Cardiac muscle cell (in vitro differentiated cells and primary cell): ENCODE data around the gene MRPL2. TPM values are rescaled to one million over a fixed set of nuclear protein-coding genes. Genes with fewer than 3 reads are reported as not detected.

Source experiments
- DNase-seq, 2 donors: peaks; one replicate each; pipeline versions ENCODE4 v3.0.0 to v3.0.0-alpha.2; 2010 to 2017; ENCODE audit warnings: low read depth in 1 of 2, low spot score in 1 of 2
- H3K27ac ChIP-seq: fragments of 200-600 bp; sonication (generic); 2 replicates; pipeline ENCODE4 v1.5.1; 2016
- H3K27me3 ChIP-seq: fragments of 200-600 bp; sonication (generic); 2 replicates; pipeline ENCODE4 v1.6.0; 2016; ENCODE audit warnings: control low read depth
- H3K36me3 ChIP-seq: fragments of 200-600 bp; sonication (generic); 2 replicates; pipeline ENCODE4 v1.5.1; 2016; ENCODE audit warnings: control low read depth
- H3K4me1 ChIP-seq: fragments of 200-600 bp; sonication (generic); 2 replicates; pipeline ENCODE4 v1.8.1; 2017; ENCODE audit warnings: low read depth, mild to moderate bottlenecking, mixed run types
- H3K4me3 ChIP-seq: fragments of 200-600 bp; sonication (generic); 2 replicates; pipeline ENCODE4 v1.5.1; 2016; ENCODE audit warnings: mild to moderate bottlenecking
- H3K9me3 ChIP-seq: fragments of 200-600 bp; sonication (generic); 2 replicates; pipeline ENCODE4 v1.5.1; 2017; ENCODE audit warnings: low read depth, mild to moderate bottlenecking, control low read depth
- polyA plus RNA-seq: library from polyadenylated mRNA; unstranded; fragments of >200 nt; fragmentation: Nextera tagmentation; extraction: Ambion mirVana; gene quantifications from 2 replicates; pipeline ENCODE4 v1.2.1, GENCODE V29; 2016
- total RNA-seq: library from RNA; depleted of rRNA; stranded (reverse); fragments of >200 nt; gene quantifications from 2 replicates; pipeline ENCODE4 v1.2.3, GENCODE V29; 2016
- TF ChIP-seq, protein P1 (sequence below): IDR thresholded peaks from 2 replicates; pipeline ENCODE4 v1.5.1; 2012; ENCODE audit warnings: low read depth, mild to moderate bottlenecking, low read length

MRPL2 gene
- total and polyA plus RNA-seq, 2 experiments from 2014 or later, result 49.1 to 148 TPM

DNA sequence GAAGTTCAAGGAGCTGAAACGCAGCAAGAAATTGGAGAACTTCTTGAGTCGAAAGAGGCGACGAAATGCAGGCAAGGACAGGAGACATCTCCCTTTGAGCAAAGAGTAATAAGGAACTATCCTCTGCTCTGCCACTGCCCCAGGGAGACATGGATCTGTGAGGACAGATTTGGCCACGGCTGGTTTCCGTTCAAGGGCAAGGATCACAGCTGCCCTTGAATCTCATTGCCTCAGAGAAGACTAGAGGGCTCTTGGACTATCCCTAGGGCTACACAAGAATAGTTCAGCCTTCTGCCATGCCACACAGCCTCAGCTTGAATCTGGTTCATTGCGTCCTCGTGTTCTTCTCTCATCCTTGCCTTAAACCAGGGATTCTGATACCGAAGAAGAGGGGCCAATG, 30.1 kb downstream of the MRPL2 start:
- no peaks in the 10 kb centered on the region for H3K4me1 ChIP-seq
- no peaks in the 10 kb centered on the region for H3K9me3 ChIP-seq
- no peaks in the 10 kb centered on the region for H3K27me3 ChIP-seq
- no peak for DNase-seq
- TF ChIP-seq, protein P1, sequence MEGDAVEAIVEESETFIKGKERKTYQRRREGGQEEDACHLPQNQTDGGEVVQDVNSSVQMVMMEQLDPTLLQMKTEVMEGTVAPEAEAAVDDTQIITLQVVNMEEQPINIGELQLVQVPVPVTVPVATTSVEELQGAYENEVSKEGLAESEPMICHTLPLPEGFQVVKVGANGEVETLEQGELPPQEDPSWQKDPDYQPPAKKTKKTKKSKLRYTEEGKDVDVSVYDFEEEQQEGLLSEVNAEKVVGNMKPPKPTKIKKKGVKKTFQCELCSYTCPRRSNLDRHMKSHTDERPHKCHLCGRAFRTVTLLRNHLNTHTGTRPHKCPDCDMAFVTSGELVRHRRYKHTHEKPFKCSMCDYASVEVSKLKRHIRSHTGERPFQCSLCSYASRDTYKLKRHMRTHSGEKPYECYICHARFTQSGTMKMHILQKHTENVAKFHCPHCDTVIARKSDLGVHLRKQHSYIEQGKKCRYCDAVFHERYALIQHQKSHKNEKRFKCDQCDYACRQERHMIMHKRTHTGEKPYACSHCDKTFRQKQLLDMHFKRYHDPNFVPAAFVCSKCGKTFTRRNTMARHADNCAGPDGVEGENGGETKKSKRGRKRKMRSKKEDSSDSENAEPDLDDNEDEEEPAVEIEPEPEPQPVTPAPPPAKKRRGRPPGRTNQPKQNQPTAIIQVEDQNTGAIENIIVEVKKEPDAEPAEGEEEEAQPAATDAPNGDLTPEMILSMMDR, result no peak
- no peak overlapping the region for H3K27ac ChIP-seq
- no peak overlapping the region for H3K4me3 ChIP-seq
- H3K36me3 ChIP-seq, result peaks cover 50% of the 10 kb centered on the region

DNA sequence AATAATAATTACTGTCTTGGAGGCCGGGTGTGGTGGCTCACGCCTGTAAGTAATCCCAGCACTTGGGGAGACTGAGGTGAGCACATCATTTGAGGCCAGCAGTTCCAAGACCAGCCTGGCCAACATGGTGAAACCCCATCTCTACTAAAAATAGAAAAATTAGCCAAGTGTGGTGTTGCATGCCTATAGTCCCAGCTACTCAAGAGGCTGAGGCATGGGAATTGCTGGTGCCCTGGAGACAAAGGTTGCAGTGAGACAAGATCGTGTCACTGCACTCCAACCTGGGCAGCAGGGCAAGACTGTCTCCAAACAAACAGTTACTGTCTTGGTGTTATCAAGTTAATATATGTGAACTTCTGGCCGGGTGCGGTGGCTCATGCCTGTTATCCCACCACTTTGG, 32.9 kb downstream of the MRPL2 start:
- Histone ChIP-seq H3K27ac (no peak overlapping the region), H3K4me3 (no peak overlapping the region), H3K9me3 (no peaks in the 10 kb centered on the region), H3K4me1 (no peaks in the 10 kb centered on the region), H3K27me3 (no peaks in the 10 kb centered on the region), H3K36me3 (peaks cover 46% of the 10 kb centered on the region)
- no peak for DNase-seq
- TF ChIP-seq, protein P1, result no peak

DNA sequence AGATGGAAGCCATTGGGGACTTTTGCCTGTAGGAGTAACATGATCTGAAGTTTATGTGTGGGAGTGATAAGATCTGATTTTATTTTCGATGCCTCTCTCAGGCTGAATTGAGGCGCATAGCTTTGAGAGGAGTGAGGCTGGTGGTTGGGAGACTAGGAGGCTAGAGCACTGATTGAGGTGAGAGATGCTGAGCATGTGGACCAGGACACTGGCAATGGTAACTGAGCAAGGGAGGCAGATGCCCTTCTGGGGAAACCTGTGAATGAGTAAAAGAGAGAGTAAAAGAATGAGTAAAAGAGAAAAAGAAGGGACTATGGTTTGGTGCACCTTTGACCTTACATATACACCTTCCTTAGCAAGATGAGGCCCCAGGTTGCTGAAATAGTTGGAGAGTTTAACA, 34.8 kb downstream of the MRPL2 start:
- Histone ChIP-seq H3K27ac (no peak overlapping the region), H3K27me3 (no peaks in the 10 kb centered on the region), H3K36me3 (peaks cover 44% of the 10 kb centered on the region), H3K4me1 (peaks cover 3% of the 10 kb centered on the region), H3K4me3 (no peak overlapping the region), H3K9me3 (no peaks in the 10 kb centered on the region)
- TF ChIP-seq, protein P1, result no peak
- no peak for DNase-seq

DNA sequence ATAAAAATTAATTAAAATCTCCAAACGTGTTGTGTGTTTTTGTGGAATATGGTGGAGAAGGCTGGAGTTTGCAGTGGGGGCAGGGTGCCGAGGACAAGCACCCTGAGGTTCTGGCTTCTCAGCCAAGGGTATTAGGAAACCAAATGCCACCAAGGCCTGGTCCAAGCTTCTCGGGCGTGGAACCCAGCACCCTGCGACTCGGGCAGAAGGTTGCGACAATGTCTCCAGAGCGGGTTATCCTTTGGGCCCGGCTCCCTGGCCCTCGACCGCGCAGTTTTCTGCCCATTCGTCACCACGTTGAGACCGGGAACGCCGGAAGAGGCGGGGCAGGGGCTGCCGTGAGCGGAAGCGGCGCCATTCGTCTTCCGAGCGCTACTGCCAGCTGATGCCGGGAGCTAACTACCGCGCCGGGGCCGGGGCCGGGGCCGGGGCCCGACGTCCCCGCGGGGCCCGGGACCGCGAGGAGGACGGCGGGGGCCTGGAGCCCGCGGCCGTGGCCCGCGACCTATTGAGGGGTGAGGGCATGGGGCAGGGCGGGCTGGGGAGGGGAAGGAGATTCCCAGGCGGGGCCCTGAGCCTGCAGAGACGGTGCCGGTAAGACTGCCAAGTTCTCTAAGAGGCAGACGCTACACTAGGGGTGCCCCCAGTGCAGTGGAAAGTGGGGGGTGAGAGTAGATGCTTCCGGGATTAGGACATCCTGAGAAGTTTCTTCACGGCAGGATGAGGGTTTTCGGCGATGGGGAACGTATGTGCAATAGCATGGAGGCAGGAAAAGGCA, 37.8 kb downstream of the MRPL2 start, which contains the start of gene RRP36:
TSS of gene RRP36 (plus strand) at position 354 of the 778 bp plus-strand sequence. CDS start at position 386, 32 bp downstream.
- peak within 1 kb of the TSS; percentile 87 for H3K27ac ChIP-seq
- H3K36me3 ChIP-seq, result peaks cover 39% of the 10 kb centered on the region
- peaks cover 18% of the 10 kb centered on the region for H3K4me1 ChIP-seq
- peak; percentile 76 to 86 for DNase-seq
- no peaks in the 10 kb centered on the region for H3K9me3 ChIP-seq
- H3K27me3 ChIP-seq, result no peaks in the 10 kb centered on the region
- TF ChIP-seq, protein P1, result no peak
- H3K4me3 ChIP-seq, result peak within 1 kb of the TSS; percentile 96

DNA sequence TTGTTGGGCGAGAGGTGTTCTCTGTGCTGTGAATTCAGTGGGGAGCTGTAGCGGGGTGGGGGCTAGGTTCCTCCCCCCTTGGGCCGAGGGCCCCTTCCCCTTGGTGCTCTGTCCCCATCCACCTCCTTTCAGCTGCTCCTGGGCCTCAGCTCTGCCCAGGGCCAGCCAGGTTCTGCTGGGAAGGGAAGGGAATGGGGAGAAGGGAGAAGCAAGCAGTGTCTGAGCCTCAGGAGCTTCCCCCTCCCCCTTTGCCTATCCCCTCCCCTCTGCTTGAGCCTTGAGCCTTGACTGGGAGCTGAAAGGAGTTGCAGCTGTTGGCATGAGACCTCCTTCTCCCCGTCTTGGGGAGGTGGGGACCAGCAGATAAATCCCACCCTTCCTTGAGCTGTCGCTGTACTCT, 38.4 kb downstream of the MRPL2 start:
- peak in 1 of 2 donors; percentile 40 for DNase-seq

More for the DNA sequence above, 38.4 kb downstream of the MRPL2 start:
- Histone ChIP-seq H3K36me3 (peaks cover 33% of the 10 kb centered on the region), H3K27ac (peak overlapping the region; percentile 87), H3K27me3 (no peaks in the 10 kb centered on the region), H3K4me3 (peak overlapping the region; percentile 96), H3K4me1 (peaks cover 24% of the 10 kb centered on the region), H3K9me3 (no peaks in the 10 kb centered on the region)
- TF ChIP-seq, protein P1, result no peak
